ENCODE measurements around the gene LCE1F.

LCE1F gene

GRCh38 chr1:152774875-152775274 lies at the start of gene LCE1F:
Gene LCE1F, plus strand, starts transcription at chr1:152775140. Its CDS starts 1,232 bp downstream, at chr1:152776372.
- DNase-seq, result no peak

GRCh38 chr1:152725261-152725660 lies 49.7 kb upstream of the LCE1F start:
- DNase-seq, result no peak

GRCh38 chr1:152728986-152729385 lies 46.0 kb upstream of the LCE1F start:
- no peak for DNase-seq

GRCh38 chr1:152735648-152736047 lies 39.3 kb upstream of the LCE1F start:
- no peak for DNase-seq

GRCh38 chr1:152737997-152738396 lies 36.9 kb upstream of the LCE1F start:
- no peak for DNase-seq

GRCh38 chr1:152739841-152740240 lies 35.1 kb upstream of the LCE1F start:
- no peak for DNase-seq

- DNase-seq, result no peak
These were observed 33.3 kb upstream of the LCE1F start for GRCh38 chr1:152741656-152742055.

- no peak for DNase-seq
These were observed 31.4 kb upstream of the LCE1F start for GRCh38 chr1:152743371-152744145.

GRCh38 chr1:152745289-152745704 lies 29.6 kb upstream of the LCE1F start:
- no peak for DNase-seq

GRCh38 chr1:152745765-152746444 lies 29.0 kb upstream of the LCE1F start:
- no peak for DNase-seq

- DNase-seq, result no peak
These were observed 27.1 kb upstream of the LCE1F start for GRCh38 chr1:152747831-152748230.

GRCh38 chr1:152752225-152752624 lies 22.7 kb upstream of the LCE1F start:
- DNase-seq, result no peak

GRCh38 chr1:152753586-152753985 lies 21.4 kb upstream of the LCE1F start:
- no peak for DNase-seq

GRCh38 chr1:152756872-152757271 lies 18.1 kb upstream of the LCE1F start:
- no peak for DNase-seq

- no peak for DNase-seq
These were observed 17.2 kb upstream of the LCE1F start, which contains the start of gene KPRP for GRCh38 chr1:152757747-152758146. Gene KPRP, plus strand, starts transcription at chr1:152758025. Its CDS starts 1,564 bp downstream, at chr1:152759589.

GRCh38 chr1:152758636-152759035 lies 16.3 kb upstream of the LCE1F start:
- DNase-seq, result no peak

GRCh38 chr1:152759453-152760173 lies 15.3 kb upstream of the LCE1F start:
- no peak for DNase-seq

GRCh38 chr1:152760551-152761190 lies 14.3 kb upstream of the LCE1F start:
- no peak for DNase-seq

- no peak for DNase-seq
These were observed 13.2 kb upstream of the LCE1F start for GRCh38 chr1:152761609-152762213.

- DNase-seq, result no peak
These were observed 6.0 kb upstream of the LCE1F start for GRCh38 chr1:152768847-152769533.

GRCh38 chr1:152770411-152770810 lies 4.5 kb upstream of the LCE1F start:
- no peak for DNase-seq

GRCh38 chr1:152776361-152776760 lies 1.4 kb downstream of the LCE1F start:
- DNase-seq, result no peak

All from activated CD4-positive, CD25-positive, alpha-beta regulatory T cell (primary cell).